GM18951 (cell line): ENCODE data around the gene EIPR1.

ENCODE experiments used
- POLR2A ChIP-seq: IDR thresholded peaks from 4 replicates; pipeline ENCODE4 v1.6.1; 2011; ENCODE audit warnings: mild to moderate bottlenecking; ENCODE audit not compliant: insufficient read length, insufficient read depth; ENCODE audit errors: extremely low read depth
- in situ Hi-C: fragments of 300-500 bp; cut with MboI; formaldehyde crosslinking; loops from one replicate; pipeline ENCODE4 v1.12.0; 2022; ENCODE audit warnings: low sequenced_read_pairs, mixed read lengths, inconsistent platforms; ENCODE audit not compliant: unreplicated experiment

Gene EIPR1

GRCh38 chr2:3219536-3219935 is 158.1 kb downstream of the EIPR1 start:
- no peak for TF ChIP-seq POLR2A
- in situ Hi-C loops = no loop called here

GRCh38 chr2:3217646-3218045 is 160.0 kb downstream of the EIPR1 start:
- in situ Hi-C loops = no loop called here
- no peak for TF ChIP-seq POLR2A

- TF ChIP-seq POLR2A = no peak
- in situ Hi-C loops = no loop called here
Observed at GRCh38 chr2:3216841-3217495, 160.7 kb downstream of the EIPR1 start.

GRCh38 chr2:3214806-3215404 is 162.7 kb downstream of the EIPR1 start:
- in situ Hi-C loops = no loop called here
- no peak for TF ChIP-seq POLR2A

GRCh38 chr2:3214065-3214464 is 163.6 kb downstream of the EIPR1 start:
- in situ Hi-C loops = no loop called here
- no peak for TF ChIP-seq POLR2A

- in situ Hi-C loops = no loop called here
- TF ChIP-seq POLR2A = no peak
Observed at GRCh38 chr2:3212984-3213383, 164.6 kb downstream of the EIPR1 start.

- in situ Hi-C loops = no loop called here
- TF ChIP-seq POLR2A = no peak
Observed at GRCh38 chr2:3212061-3212362, 165.6 kb downstream of the EIPR1 start.

GRCh38 chr2:3211256-3212060 is 166.2 kb downstream of the EIPR1 start:
- no peak for TF ChIP-seq POLR2A
- in situ Hi-C loops = no loop called here

- no peak for TF ChIP-seq POLR2A
- in situ Hi-C loops = no loop called here
Observed at GRCh38 chr2:3210257-3210656, 167.4 kb downstream of the EIPR1 start.

GRCh38 chr2:3209258-3209657 is 168.4 kb downstream of the EIPR1 start:
- TF ChIP-seq POLR2A = no peak
- in situ Hi-C loops = no loop called here

- in situ Hi-C loops = no loop called here
- no peak for TF ChIP-seq POLR2A
Observed at GRCh38 chr2:3208591-3208990, 169.0 kb downstream of the EIPR1 start.

- in situ Hi-C loops = no loop called here
- TF ChIP-seq POLR2A = no peak
Observed at GRCh38 chr2:3208179-3208578, 169.4 kb downstream of the EIPR1 start.

GRCh38 chr2:3207091-3207491 is 170.5 kb downstream of the EIPR1 start:
- in situ Hi-C loops = no loop called here
- TF ChIP-seq POLR2A = no peak

GRCh38 chr2:3205845-3206244 is 171.8 kb downstream of the EIPR1 start:
- no peak for TF ChIP-seq POLR2A

More at GRCh38 chr2:3205845-3206244, 171.8 kb downstream of the EIPR1 start:
- in situ Hi-C loops = no loop called here
